Measurements from ENCODE around the gene ABCF2. TPM values are rescaled to one million over a fixed set of nuclear protein-coding genes. Genes with fewer than 3 reads are reported as not detected.

The ABCF2 gene
- polyA plus RNA-seq, 1 of the 3 experiments (the other 2 are of a cell fraction): 75.4 TPM

DNA sequence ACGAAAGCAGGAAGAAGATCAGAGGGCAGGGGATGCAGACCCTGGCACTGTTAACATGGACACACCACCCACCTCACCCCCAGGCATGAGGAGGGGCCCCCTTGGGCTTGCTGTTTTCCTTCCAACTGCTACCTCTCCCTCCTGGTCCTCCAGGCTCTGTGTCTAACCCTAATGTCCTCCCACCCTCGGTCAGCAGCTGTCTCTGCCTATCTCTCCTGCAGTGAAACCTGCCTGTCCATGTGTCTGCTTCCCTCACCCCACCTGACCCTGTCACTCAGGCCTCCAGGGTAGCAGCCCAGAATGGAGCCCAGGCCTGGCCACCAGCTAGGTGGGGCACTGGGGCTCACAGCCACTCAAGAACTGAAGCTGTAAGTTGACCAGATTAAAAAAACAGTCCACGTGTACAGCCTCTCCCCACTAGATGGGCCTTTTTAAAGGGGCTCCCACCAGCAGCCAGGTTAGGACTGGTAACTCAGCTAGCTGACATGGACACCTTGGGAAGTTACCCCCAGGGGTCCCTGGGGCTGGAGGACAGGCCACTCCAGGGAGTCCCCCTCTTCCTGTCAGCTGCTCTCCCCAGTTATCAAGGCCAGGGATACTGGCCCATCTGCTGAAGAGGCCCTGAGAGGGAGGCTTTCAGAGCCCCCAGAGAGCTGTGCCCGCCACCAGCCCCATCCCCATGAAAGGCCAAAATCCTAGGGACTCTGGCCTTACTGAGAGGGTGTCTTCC lies 20.0 kb upstream of the ABCF2 start:
- ChIA-PET CTCF (interaction anchor here (0.7 to 6.2 kb wide), 17 partner anchors 10 to 127 kb away, joined by 3 to 122 read pairs (median 4); partner anchors contain the start of gene CHPF2), POLR2A (interaction anchor here (1.6 to 2.1 kb wide), 2 partner anchors 14 kb away, joined by 7 read pairs; partner anchors contain the start of gene CHPF2)

GRCh38 chr7:151246102-151246850 lies 19.3 kb upstream of the ABCF2 start:
- CTCF ChIA-PET: interaction anchor here (0.6 to 6.2 kb wide), 27 partner anchors 10 to 348 kb away, joined by 3 to 122 read pairs (median 3); partner anchors contain the start of genes ABCF2 and CHPF2
- Histone ChIP-seq H3F3A (replicated peaks; ENCODE audit: insufficient read depth) (peaks cover 36% of the 10 kb centered on the region), H4K20me1 (ENCODE audit: insufficient read depth) (peaks cover 16% of the 10 kb centered on the region), H3K4me1 (ENCODE audit: control insufficient read depth in 1 of 2, insufficient read depth in 2 of 2, low read depth in 1 of 2, low read length in 1 of 2) (peaks cover 43 to 57% of the 10 kb centered on the region in 2 experiments), H3K4me3 (ENCODE audit: low read depth in 2 of 2, low read length in 1 of 2) (no peak overlapping the region; a peak in 1 of 4 replicates), H3K9me2 (no peaks in the 10 kb centered on the region), H3K79me2 (ENCODE audit: insufficient read depth) (peaks cover 18% of the 10 kb centered on the region), H3K36me3 (replicated peaks in 1 of 2; ENCODE audit: control insufficient read depth in 1 of 2, insufficient read depth in 2 of 2, low read length in 1 of 2) (peaks cover 2 to 18% of the 10 kb centered on the region in 2 experiments), H3K27me3 (ENCODE audit: insufficient read depth) (no peaks in the 10 kb centered on the region), H2AFZ (ENCODE audit: low read depth) (no peak overlapping the region), H3K9ac (no peak overlapping the region), H3K4me2 (peak overlapping the region; percentile 90; the same call in 1 of the 2 replicates), H3K9me3 (no peaks in the 10 kb centered on the region), H3K27ac (ENCODE audit: low read depth in 2 of 2, low read length in 1 of 2) (no peak overlapping the region)
- 89% methylated on average over 11 of the region's 13 CpGs for WGBS (ENCODE audit: low lambda C conversion rate)
- DNase-seq: peak; percentile 31
- POLR2A ChIA-PET: interaction anchor here (1.6 to 3.7 kb wide), 2 partner anchors 15 to 19 kb away, joined by 7 to 20 read pairs; partner anchors contain the start of gene ABCF2
- TF ChIP-seq TAF1 (IDR thresholded peaks at IDR 0.05; ENCODE audit: borderline replicate concordance, low read depth, low read length): no peak
- TF ChIP-seq TEAD4 (IDR thresholded peaks at IDR 0.05; ENCODE audit: borderline replicate concordance, insufficient read depth): no peak
- TF ChIP-seq CTCF (IDR thresholded peaks at IDR 0.05): no peak
- TF ChIP-seq NRF1 (IDR thresholded peaks at IDR 0.05; ENCODE audit: low read depth, low read length): no peak
- TF ChIP-seq RAD21 (IDR thresholded peaks at IDR 0.05; ENCODE audit: low read length): no peak
- TF ChIP-seq, protein P1, sequence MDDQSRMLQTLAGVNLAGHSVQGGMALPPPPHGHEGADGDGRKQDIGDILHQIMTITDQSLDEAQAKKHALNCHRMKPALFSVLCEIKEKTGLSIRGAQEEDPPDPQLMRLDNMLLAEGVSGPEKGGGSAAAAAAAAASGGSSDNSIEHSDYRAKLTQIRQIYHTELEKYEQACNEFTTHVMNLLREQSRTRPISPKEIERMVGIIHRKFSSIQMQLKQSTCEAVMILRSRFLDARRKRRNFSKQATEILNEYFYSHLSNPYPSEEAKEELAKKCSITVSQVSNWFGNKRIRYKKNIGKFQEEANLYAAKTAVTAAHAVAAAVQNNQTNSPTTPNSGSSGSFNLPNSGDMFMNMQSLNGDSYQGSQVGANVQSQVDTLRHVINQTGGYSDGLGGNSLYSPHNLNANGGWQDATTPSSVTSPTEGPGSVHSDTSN (IDR thresholded peaks at IDR 0.05): no peak
- TF ChIP-seq FOXM1 (IDR thresholded peaks at IDR 0.05; ENCODE audit: low read depth): no peak
- no peak for TF ChIP-seq CHD2 (IDR thresholded peaks at IDR 0.05; ENCODE audit: low read length, partially characterized antibody)
- TF ChIP-seq YY1 (IDR thresholded peaks at IDR 0.05; ENCODE audit: low read depth): no peak

More for the DNA sequence above, 20.0 kb upstream of the ABCF2 start:
- H2AFZ ChIP-seq (ENCODE audit: low read depth): no peak overlapping the region
- H3K27me3 ChIP-seq (ENCODE audit: insufficient read depth): no peaks in the 10 kb centered on the region
- no peaks in the 10 kb centered on the region for H3K9me3 ChIP-seq
- H3K4me2 ChIP-seq: peak overlapping the region; percentile 90
- peak overlapping the region; percentile 83; the same call in 1 of the 2 replicates for H3K9ac ChIP-seq
- no peaks in the 10 kb centered on the region for H3K9me2 ChIP-seq
- peaks cover 18% of the 10 kb centered on the region for H3K79me2 ChIP-seq (ENCODE audit: insufficient read depth)
- TF ChIP-seq CTCF (IDR thresholded peaks at IDR 0.05) (no peak), JUND (IDR thresholded peaks at IDR 0.05) (no peak), EP300 (IDR thresholded peaks at IDR 0.05; ENCODE audit: borderline replicate concordance in 1 of 2, low read depth in 1 of 2, low read length in 1 of 2) (no peak), TCF12 (IDR thresholded peaks at IDR 0.05) (no peak), FOXJ3 (CRISPR knock-in tag; IDR thresholded peaks at IDR 0.05) (no peak), GABPA (IDR thresholded peaks at IDR 0.05; ENCODE audit: low read depth) (no peak), RAD21 (IDR thresholded peaks at IDR 0.05; ENCODE audit: low read length) (no peak)
- TF ChIP-seq, protein P1 (IDR thresholded peaks at IDR 0.05): no peak
- 78% methylated on average over 4 of the region's 4 CpGs for WGBS (ENCODE audit: low lambda C conversion rate)
- H3K4me3 ChIP-seq (ENCODE audit: low read depth in 2 of 2, low read length in 1 of 2): peak overlapping the region; percentile 63 to 91; a peak in 3 of 4 replicates
- H3K27ac ChIP-seq (ENCODE audit: low read depth in 2 of 2, low read length in 1 of 2): peak overlapping the region in 1 of 2 experiments; percentile 73; a peak in 1 of 4 replicates
- peaks cover 33% of the 10 kb centered on the region for H3F3A ChIP-seq (replicated peaks; ENCODE audit: insufficient read depth)
- peaks cover 0 to 10% of the 10 kb centered on the region in 2 experiments for H3K36me3 ChIP-seq (replicated peaks in 1 of 2; ENCODE audit: control insufficient read depth in 1 of 2, insufficient read depth in 2 of 2, low read length in 1 of 2)
- H3K4me1 ChIP-seq (ENCODE audit: control insufficient read depth in 1 of 2, insufficient read depth in 2 of 2, low read depth in 1 of 2, low read length in 1 of 2): peaks cover 45 to 59% of the 10 kb centered on the region in 2 experiments
- DNase-seq: peak; percentile 42
- H4K20me1 ChIP-seq (ENCODE audit: insufficient read depth): peaks cover 16% of the 10 kb centered on the region

Data from SK-N-SH (cell line).